Measurements from ENCODE around the gene OR13A1.

DNA sequence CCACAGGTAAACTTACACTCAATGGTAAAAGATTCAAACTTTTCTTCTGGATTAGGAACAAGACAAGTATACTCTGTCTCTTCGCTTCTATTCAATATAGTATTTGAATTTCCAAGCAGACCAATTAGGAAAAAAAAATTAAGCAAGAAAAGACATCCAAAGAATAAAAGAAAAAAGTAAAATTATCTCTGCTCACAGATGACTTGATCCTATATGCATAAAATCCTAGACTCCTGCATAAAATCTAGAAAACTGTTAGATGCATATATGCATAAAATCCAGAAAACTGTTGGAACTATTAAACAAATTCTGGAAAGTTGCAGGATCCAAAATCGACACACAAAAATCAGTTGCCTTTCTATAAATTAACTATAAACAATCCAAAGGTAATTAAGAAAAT is at the start of gene OR13A1:
- TF ChIP-seq POLR2A (IDR thresholded peaks at IDR 0.05): no peak
- TF ChIP-seq, protein P1, sequence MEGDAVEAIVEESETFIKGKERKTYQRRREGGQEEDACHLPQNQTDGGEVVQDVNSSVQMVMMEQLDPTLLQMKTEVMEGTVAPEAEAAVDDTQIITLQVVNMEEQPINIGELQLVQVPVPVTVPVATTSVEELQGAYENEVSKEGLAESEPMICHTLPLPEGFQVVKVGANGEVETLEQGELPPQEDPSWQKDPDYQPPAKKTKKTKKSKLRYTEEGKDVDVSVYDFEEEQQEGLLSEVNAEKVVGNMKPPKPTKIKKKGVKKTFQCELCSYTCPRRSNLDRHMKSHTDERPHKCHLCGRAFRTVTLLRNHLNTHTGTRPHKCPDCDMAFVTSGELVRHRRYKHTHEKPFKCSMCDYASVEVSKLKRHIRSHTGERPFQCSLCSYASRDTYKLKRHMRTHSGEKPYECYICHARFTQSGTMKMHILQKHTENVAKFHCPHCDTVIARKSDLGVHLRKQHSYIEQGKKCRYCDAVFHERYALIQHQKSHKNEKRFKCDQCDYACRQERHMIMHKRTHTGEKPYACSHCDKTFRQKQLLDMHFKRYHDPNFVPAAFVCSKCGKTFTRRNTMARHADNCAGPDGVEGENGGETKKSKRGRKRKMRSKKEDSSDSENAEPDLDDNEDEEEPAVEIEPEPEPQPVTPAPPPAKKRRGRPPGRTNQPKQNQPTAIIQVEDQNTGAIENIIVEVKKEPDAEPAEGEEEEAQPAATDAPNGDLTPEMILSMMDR (IDR thresholded peaks at IDR 0.05): no peak
- TF ChIP-seq POLR2AphosphoS5 (IDR thresholded peaks at IDR 0.05): no peak
- no peak for TF ChIP-seq EP300 (IDR thresholded peaks at IDR 0.05)

Data from stomach (tissue), 4 donors.